IPS-11a (cell line): Measurements from ENCODE around the gene POMP.
A peak's percentile ranks its signal among the peaks of the same experiment; 100 is the strongest.

ENCODE experiments used
- H3K4me3 ChIP-seq: one replicate; pipeline ENCODE4 v1.5.1; 2013; ENCODE audit warnings: low read depth, low read length, control low read depth

POMP gene

GRCh38 chr13:28693605-28694491 is 34.9 kb downstream of the POMP start:
- H3K4me3 ChIP-seq: peak overlapping the region; percentile 10

- H3K4me3 ChIP-seq: no peak overlapping the region
These were observed 38.5 kb downstream of the POMP start for GRCh38 chr13:28697441-28697840.

- no peak overlapping the region for H3K4me3 ChIP-seq
These were observed 40.3 kb downstream of the POMP start for GRCh38 chr13:28699246-28699645.

- H3K4me3 ChIP-seq: no peak overlapping the region
These were observed 45.4 kb downstream of the POMP start for GRCh38 chr13:28704282-28704681.

GRCh38 chr13:28704919-28705318 is 46.0 kb downstream of the POMP start:
- no peak overlapping the region for H3K4me3 ChIP-seq

- H3K4me3 ChIP-seq: no peak overlapping the region
These were observed 46.6 kb downstream of the POMP start for GRCh38 chr13:28705461-28706083.

GRCh38 chr13:28707629-28708427 is 48.9 kb downstream of the POMP start:
- no peak overlapping the region for H3K4me3 ChIP-seq

- no peak overlapping the region for H3K4me3 ChIP-seq
These were observed 51.2 kb downstream of the POMP start for GRCh38 chr13:28710161-28710560.

GRCh38 chr13:28714651-28715050 is 55.7 kb downstream of the POMP start:
- H3K4me3 ChIP-seq: no peak overlapping the region

- H3K4me3 ChIP-seq: no peak overlapping the region
These were observed 57.6 kb downstream of the POMP start for GRCh38 chr13:28716511-28716910.

GRCh38 chr13:28717170-28717569 is 58.2 kb downstream of the POMP start:
- H3K4me3 ChIP-seq: no peak overlapping the region

- peak overlapping the region; percentile 79 for H3K4me3 ChIP-seq
These were observed 59.2 kb downstream of the POMP start for GRCh38 chr13:28718196-28718542.

GRCh38 chr13:28718543-28719226 is 59.8 kb downstream of the POMP start, which contains the start of gene SLC46A3:
SLC46A3 (minus strand) TSS chr13:28718970; CDS start chr13:28717998, 972 bp downstream.
- peak within 1 kb of the TSS; percentile 79 for H3K4me3 ChIP-seq

- peak overlapping the region; percentile 79 for H3K4me3 ChIP-seq
These were observed 60.5 kb downstream of the POMP start for GRCh38 chr13:28719227-28720055.

- H3K4me3 ChIP-seq: no peak overlapping the region
These were observed 64.9 kb downstream of the POMP start for GRCh38 chr13:28723806-28724205.

- H3K4me3 ChIP-seq: no peak overlapping the region
These were observed 66.2 kb downstream of the POMP start for GRCh38 chr13:28725046-28725610.
